Stimulated activated CD8-positive, alpha-beta memory T cell treated with anti-CD3 and anti-CD28 coated beads, Interleukin-7, amount 100 ng/mL, for 48 hours (primary cell): ENCODE measurements around the gene PTTG1.
"Not testable (repeated sequence)": the region's sequence is repeated elsewhere in the genome, so short reads cannot be mapped to it uniquely, and the experiment has no call there.

Experiments
- DNase-seq, 2 donors: peaks; one replicate each; pipeline ENCODE4 v3.0.0-alpha.2; 2020; ENCODE audit warnings: low read depth in 1 of 2; ENCODE audit errors: extremely low read depth in 1 of 2

The PTTG1 gene

DNA sequence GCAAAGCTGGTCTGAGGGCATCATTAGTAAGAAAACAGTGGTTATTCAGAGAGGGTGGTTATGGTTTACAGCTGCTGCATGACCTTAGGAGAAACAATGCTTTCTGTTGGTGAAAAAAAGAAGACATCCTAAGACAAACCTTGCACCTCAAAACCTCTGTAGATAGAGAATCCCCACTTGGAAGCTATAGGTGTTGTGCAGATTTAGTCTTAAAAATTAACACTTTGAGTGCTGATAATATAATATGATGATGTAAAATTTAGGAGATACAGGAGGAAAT, 1.4 kb upstream of the PTTG1 start:
- DNase-seq = no peak

DNA sequence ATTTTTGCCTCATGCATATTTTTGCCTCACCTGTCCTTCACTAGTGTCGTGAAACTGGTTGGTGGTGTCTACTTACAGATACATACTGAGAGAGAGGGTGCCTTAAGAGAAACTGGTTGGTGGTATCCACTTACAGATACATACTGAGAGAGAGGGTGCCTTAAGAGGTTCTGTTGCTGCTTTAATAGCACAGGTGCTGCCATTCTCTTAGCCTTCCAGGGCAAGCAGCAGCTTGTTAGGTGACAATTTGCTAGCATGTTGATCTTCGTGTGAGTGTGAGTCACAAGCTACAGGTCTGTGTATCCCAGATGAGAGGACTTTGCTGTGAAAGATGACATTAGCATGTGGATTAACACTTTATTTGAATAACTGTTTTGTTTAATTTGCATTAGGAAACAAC, 1.4 kb downstream of the PTTG1 start:
- DNase-seq = no peak

DNA sequence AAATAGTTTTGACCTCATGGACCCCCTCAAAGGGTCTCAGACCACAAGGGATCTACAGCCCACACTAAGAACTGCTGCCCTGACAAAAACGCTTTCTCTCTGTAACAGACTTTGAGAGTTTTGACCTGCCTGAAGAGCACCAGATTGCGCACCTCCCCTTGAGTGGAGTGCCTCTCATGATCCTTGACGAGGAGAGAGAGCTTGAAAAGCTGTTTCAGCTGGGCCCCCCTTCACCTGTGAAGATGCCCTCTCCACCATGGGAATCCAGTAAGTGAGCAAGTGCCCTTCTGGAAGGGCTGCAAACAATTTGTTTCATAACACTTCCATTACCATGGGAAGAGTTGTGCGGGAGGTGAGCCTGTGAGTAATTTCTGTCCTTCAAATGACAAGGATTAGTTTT, 6.0 kb downstream of the PTTG1 start:
- no peak for DNase-seq

DNA sequence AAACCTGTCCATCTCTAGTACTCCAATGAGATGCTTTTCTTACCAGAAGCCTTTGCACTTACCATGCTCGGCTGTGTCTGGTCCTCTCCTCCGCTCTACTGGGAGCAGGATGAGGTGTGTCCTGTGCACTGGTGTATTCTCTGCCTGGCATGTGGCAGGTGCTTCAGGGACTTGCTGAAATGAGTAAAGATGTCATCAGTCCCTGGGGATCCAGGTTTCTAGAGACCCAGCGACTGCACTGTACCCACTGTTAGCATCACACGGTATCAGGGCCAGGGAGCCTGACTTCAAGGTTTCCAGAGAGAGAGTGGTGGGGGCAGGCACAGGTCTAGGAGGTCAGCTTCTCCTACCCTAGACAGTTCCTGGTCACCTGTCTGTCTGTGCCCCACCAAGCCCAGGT, 10.5 kb downstream of the PTTG1 start:
- no peak for DNase-seq

DNA sequence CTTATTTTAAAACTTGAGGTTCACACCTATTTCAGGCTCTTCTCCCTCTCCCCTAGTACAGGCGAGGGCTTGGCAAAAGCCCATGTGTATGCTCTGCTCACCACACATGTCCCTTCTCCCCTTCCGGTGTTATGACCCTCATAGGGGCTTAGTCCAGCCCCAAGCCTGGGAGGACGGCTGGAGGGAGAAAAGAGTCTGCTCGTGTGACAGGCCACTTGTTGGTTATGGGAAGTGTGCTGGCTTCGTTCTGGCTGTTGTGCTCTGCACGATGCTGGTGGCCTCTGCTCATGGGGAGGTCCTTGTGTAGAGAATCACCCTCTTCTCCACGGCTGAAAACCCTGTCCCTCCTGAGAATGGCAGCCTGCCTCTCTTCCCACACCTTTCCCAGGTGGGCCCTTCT, 11.1 kb downstream of the PTTG1 start:
- no peak for DNase-seq

DNA sequence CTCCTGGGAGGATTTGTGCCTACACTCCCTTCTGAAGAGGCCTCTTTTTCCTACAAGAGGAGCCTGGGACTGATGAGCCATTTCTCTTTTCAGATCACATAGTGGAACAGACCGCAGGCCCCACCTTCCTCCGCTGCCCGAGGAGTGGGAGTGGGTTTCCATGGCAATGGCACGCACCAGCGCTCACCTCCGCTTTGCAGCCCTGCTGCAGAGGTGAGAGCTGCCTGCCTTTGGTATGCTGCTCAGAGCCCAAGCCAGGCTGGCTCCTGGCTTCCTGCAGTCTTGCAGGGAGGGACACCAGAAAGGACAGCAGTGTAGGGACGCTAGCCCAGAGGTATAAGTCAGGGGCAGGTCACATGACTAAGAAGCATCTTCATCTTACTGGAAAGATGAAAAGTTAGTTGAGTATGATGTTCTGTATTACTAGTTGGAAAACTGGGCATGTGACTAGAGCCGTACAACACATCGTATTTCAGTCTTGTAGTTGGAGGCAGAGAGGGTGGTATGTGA, 12.4 kb downstream of the PTTG1 start:
- no peak for DNase-seq

DNA sequence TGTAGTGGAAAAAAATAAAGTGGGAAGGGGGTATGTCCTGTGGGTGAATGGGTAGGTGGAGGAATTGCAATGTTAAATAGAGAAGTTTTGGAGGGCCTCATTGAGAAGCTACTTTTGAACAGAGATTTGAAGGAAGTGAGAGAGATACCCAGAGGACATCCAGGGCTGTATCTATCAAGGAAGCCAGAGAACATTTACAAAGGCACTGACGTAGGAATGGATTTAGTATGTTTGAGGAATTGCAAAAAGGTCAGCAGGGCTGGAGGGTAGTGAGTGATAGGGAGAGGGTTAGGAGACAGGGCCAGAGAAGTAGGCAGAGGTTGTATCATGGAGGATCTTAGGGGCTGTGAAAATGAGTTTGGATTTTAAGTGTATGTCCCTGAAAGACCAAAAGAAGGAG, 13.9 kb downstream of the PTTG1 start:
- DNase-seq = no peak

DNA sequence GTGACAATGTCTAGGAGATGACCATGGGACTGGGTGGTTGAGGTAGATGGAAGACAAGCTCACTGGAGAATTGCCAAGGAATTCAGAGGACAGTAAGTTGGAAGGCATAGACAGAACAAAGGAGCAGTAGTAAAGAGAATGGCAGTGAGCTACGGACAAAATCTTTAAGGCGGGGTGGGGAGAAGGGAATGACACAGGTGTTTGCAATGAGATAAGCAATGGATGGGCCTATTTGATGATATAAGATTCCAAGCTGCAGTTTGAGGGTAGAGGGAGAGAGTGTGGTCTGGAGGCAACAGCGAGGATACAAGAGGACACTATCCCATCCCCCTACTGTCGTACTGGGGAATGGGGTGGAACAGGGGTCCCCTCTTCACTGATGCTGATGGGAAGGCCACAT, 14.4 kb downstream of the PTTG1 start:
- no peak for DNase-seq

DNA sequence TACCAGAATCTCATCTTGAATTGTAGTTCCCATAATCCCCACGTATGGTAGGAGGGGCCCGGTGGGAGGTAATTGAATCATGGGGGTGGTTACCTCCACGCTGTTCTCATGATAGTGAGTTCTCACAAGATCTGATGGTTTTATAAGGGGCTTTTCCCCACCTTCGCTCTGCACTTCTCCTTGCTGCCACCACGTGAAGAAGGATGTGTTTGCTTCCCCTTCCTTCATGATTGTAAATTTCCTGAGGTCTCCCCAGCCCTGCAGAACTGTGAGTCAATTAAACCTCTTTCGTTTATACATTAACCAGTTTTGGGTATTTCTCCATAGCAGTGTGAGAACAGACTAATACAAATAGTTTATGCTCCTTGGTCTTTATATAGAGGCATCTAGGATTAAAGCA, 15.0 kb downstream of the PTTG1 start:
- DNase-seq = not testable (repeated sequence)

DNA sequence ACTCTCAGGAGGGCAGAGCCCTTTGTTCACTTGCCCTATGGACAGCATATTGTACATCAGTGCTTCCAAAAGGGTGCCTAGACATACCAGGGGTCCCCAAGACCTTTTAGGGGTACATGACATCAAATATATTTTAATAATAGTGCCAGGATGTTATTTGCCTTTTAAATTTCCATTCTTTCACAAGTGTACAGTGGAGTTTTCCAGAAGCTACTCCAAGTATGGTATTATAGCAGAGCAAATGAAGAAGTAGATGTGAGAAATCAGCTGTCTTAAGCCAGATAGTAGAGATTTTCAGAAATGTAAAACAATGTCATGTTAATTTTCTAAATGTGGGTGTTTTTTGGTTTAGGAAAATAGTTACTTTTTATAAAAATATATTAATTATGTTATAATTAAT, 15.6 kb downstream of the PTTG1 start:
- DNase-seq = no peak

DNA sequence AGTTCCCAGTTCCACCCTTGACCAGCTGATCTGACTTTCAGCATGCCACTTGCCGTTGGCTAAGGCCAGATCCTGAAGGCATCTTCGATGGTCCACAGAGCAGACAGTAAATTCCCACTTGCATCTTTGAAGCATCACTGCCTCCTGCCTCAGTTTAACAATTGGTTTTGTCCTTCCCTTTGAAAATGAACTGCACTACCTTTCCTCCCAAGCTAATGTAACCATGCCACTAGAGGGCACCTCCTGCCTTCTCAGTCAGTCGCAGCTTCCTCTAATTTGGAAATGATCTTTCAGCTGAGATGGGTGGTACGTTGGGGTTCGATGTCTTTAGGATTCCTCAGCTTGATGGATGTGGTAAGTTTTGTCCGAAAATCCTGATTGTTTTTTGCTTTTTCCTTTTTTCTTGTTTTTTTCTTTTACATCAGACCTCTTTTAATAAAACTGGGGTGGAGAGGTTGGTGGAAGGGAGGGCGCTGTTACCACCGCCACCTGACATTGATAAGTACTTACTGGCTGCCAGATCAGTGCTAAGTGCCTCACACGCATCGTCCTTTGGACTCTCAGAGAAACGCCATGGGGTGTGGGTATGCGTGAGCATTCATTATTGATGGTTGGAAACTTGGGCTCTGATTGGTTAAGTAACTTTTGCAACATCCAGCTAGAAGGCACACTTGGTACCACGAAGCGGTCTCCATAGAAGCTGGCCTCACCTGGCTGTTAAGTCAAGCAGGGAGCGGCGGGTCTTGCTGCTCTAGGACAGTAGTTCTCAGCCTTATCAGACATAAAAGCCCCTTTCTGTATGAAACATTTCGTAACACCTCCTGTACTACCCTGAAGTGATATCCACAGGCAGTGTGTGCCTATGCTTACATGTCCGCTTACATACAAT, 16.9 kb downstream of the PTTG1 start:
- peak in 1 of 2 donors; percentile 46 for DNase-seq

DNA sequence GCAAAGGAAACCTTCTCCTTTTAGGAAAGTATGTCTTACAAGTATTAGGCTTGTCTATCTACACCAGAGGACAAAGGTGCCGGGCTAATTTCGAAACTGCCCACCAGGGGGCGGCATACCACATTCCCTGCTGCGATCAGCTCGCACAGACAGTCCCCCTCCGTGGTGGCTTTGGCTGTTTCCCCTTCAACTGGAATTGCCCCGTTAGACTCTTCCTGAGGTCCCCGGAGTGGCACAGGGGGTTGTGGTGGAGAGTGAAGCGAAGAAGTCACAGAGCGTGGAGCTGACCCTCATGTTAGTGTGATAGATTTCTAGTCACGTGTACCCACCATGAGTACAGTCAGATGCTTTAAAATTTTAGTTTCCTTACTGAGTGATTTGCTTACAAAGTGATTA, 17.5 kb downstream of the PTTG1 start:
- DNase-seq = peak; percentile 68 to 85

DNA sequence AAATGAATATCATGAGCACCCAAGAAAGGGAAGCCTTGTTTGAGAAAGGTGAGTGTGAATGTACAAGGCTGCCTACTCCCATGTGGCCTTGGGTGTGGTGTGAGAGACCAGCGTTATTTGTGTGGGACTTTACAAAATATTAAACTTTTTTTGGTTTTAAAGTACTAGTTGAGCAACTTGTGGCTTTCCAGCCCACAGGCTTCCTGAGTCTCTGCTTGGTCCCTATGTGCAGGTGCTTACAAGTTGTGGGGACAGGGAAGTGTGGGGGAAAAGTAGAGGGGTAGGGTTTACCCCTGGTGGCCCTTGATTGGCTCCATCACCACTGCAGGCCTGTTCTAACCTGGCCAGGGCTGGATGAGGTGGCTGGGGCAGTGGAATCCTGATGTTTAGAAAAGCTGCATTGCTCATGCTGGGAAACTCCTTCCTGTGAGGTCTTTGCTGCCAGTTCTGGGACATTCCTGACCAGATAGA, 19.7 kb downstream of the PTTG1 start:
- no peak for DNase-seq

DNA sequence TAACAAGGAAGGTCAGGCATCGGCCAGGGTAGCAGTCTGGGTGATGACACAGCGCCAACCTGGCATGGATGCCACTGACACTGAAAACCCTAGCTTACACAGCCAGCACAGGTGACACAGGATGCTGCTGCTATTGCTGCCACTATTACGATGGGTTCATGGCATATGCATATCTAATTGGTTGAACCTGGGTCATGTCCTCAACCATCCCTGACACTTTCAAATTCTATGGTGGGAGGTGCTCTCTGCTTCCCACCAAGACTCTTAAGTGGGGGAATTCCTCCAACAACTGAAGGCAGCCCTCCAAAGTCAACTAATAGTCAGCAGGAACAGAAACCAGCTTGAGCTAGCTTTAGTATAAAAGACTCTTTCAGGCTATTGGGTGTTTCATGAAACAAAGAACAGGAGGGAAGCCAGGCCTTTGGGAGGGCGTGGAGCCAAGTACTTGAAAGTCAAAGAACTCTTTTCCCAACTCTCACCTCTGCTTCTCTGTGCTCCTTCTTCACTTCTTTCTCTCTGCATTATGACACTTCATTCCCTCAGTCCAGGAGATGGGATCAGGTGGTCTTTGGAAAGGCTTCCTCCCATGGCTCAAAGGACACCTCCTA, 21.3 kb downstream of the PTTG1 start:
- DNase-seq = no peak

DNA sequence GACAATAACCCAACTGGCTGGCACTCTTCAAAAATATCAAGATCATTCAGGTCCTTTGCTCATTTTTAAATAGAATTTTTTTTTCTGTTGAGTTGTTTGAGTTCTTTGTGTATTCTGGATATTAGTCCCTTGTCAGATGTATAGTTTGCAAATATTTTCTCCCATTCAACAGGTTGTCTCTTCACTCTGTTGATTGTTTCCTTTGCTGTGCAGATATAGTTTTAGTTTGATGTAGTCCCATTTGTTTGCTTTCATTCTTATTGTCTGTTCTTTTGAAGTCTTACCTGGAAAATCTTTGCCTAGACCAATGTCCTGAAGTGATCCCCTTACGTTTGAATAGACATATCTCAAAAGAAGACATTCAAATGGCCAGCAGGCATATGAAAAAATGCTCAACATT, 22.8 kb downstream of the PTTG1 start:
- no peak for DNase-seq

DNA sequence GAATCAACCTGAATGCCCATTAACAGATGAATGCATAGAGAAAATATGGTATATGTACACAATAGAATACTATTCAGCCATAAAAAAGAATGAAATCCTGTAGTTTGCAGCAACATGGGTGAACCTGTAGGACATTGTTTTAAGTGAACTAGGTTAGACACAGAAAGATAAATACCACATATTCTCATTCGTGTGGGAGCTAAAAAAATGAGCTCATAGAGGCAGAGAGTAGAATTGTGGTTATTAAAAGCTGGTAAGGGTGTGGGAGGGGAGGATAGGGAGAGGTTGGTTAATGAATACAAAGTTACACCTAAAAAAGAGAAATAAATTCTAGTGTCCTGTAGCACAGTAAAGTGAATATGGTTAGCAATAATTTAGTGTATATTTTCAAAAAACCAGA, 23.5 kb downstream of the PTTG1 start:
- no peak for DNase-seq

DNA sequence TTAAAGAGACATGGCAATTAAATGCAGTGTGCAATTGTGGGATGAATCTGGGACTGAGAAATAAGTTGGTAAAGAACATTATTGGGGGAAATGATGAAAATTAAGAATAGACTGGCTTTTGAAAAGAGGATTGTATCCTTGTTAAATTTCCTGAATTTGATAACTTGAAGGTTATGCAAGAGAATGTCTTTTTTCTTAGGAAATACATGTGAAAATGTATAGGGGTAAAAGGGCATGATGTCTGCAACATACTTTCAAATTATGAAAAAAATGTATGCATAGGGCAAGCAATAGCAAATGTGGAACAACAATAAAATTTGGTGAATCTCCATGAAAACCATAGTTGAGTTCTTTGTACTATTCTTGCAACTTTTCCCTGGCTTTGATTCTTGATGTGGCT, 24.1 kb downstream of the PTTG1 start:
- DNase-seq = no peak

DNA sequence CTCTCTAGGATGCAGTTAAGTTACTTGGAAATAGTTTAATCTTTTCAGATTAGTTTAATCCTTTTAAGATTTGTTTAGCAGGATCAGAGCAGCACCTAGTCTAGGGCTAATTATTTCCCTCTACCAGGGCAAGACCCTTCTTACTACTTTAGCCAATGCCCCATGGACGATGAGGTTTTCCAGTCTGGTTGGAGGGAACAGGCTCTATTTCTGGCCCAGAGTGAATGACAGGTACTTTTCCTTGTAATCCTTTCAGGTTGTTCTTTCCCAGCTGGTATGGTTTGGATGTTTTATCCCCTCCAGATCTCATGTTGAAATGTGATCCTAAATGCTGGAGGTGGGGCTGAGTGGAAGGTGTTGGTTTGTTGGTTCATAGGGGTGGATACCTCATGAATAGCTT, 27.2 kb downstream of the PTTG1 start:
- DNase-seq = no peak

DNA sequence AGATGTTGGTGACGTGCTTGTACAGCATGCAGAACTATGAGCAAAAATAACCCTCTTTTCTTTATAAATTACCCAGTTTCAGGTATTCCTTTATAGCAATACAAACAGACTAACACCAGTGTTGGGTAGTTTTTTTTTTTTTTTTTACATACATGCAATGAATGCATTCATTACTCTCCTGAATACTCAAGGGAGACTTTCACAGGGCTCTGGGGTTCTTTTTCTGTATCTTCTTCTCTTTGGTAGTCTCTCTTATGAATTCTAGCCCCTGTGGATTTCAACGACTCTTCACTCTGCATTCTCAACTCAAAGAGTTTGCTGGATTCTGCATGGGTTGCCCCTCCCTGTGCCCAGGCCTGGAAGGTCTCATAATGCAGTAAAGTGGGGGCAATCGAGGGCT, 27.8 kb downstream of the PTTG1 start:
- DNase-seq = no peak

DNA sequence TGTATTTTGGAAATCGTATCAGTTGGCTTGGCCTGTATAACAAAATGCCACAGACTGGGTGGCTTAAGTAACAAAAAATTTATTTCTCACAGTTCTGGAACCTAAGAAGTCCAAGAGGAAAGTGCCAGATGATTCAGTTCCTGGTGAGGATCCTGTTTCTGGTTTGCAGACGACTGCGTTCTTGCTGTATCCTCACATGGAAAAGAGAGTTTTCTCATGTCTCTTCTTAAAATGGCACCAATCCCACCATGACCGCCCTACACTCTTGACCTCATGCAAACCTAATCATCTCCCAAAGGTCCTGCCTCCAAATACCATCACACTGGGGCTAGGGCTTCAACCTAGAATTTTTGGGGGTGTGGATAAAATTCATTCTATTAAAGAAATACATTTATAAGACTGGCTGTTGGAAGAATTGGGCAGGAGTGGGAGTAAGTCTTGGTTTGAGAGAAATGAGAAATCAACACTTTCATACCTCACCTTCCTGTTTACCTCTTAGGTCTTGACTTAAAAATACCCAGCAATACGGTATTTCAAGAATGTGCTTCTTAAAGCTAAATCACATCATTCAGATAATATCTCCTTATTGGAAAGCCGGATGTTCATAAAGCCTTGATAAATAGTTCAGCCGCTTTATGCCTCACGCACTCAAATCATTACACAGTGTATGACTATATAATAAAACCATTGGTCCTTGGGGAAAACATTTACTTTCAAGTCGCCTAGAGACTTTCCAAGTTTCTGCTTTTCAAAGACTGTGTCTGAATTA, 28.7 kb downstream of the PTTG1 start:
- no peak for DNase-seq

DNA sequence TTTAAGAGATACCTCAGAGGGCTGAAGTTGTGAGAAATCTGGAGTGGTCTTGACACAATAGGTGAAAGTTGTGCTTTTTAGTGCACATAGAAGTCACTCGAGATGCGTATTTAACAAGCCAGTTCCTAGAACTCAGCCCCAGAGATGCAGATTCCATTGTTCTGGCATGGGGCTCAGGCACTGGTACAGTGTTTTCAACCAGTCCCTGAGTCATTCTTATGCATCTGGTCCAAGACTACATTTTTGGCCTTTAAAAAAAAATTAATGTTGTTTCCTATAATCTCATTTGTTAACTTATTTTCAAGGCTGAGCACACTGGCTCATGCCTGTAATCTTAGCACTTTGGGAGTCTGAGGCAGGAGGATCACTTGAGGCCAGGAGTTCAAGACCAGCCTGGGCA, 29.6 kb downstream of the PTTG1 start:
- DNase-seq = no peak

DNA sequence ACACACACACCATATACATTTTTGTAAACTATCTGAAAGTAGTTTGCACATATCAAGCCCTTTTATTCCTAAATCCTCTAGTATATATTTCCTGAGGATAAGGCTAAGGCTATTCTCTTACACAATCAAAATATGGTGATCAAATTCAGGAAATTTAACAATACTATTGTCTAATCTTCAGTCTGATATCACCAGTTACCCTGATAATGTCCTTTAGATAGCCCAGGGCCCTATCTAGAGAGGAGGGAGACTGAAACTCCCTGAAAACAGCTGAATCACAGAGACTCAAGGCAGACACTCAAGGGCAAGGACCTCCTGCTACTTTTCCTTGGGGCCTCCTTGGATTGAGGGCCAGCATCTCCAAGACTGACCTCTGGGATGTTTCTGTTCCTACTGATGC, 30.4 kb downstream of the PTTG1 start:
- no peak for DNase-seq
